ENCODE results near the gene DLST.

- no peak for TF ChIP-seq CTCF (IDR thresholded peaks at IDR 0.05)
- TF ChIP-seq POLR2AphosphoS5 (IDR thresholded peaks at IDR 0.05): no peak
These were observed 67.5 kb downstream of the DLST start for GRCh38 chr14:74949191-74949601.

Data from suprapubic skin (tissue), 3 donors.